Right atrium auricular region (tissue), 2 donors: ENCODE data around the gene CNTNAP2. TPM values are rescaled to one million over a fixed set of nuclear protein-coding genes. Genes with fewer than 3 reads are reported as not detected.
A peak's percentile ranks its signal among the peaks of the same experiment; 100 is the strongest.

ENCODE experiments used
- DNase-seq: peaks from one replicate; pipeline ENCODE4 v3.0.0-alpha.2; 2019; ENCODE audit warnings: low spot score
- H3K27ac ChIP-seq, 2 donors: fragments of 200-600 bp; sonication (generic); 1 replicate in 1 of 2; 2 replicates in 1 of 2; pipeline ENCODE4 v1.5.1; 2016 to 2019
- H3K27me3 ChIP-seq, 2 donors: fragments of 200-600 bp; sonication (generic); one replicate each; pipeline versions ENCODE4 v1.5.1 to v1.6.0; 2017 to 2019
- H3K36me3 ChIP-seq: fragments of 200-600 bp; sonication (generic); one replicate; pipeline ENCODE4 v1.5.1; 2016
- H3K4me1 ChIP-seq, 2 donors: fragments of 200-600 bp; sonication (generic); one replicate each; pipeline versions ENCODE4 v1.5.1 to v1.6.0; 2017 to 2019
- H3K4me3 ChIP-seq, 2 donors: fragments of 200-600 bp; sonication (generic); 1 replicate in 1 of 2; 2 replicates in 1 of 2; pipeline ENCODE4 v1.5.1; 2017 to 2019; ENCODE audit warnings: mild to moderate bottlenecking in 1 of 2, moderate library complexity in 1 of 2
- H3K9me3 ChIP-seq, 2 donors: fragments of 200-600 bp; sonication (generic); one replicate each; pipeline ENCODE4 v1.5.1; 2019
- total RNA-seq, 2 donors: library from RNA; depleted of rRNA; stranded (reverse); fragments of >200 nt; gene quantifications; one replicate each; pipeline ENCODE4 v1.1.0, GENCODE V29; 2016
- TF ChIP-seq, protein P1 (sequence below), 2 donors: fragments of 200-600 bp; sonication (generic); IDR thresholded peaks; one replicate each; pipeline ENCODE4 v1.5.1; 2019; ENCODE audit warnings: antibody characterized with exemption in 2 of 2

CNTNAP2 gene
- total RNA-seq, 2 donors from 2014 or later = 1.1 to 1.7 TPM

DNA sequence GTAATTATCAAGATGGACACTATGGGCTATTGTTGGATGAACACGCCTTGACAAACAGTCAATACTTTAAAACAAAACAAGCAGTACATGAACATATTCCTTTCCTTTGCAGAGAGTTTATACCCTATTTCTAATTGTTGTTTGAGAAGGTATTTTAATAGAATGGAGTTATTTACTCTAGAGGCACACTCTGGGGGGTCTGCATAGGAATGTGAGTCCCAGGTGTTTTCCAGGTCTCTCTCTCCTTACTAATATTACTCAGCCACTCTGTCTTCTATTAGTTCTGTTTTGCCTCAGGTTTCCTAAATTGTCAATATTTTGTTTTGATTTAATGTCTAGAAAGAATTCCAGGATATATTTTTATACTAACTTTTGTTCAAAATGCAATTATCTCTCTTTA, 1091.4 kb downstream of the CNTNAP2 start:
- Histone ChIP-seq H3K4me1 (no peaks in the 10 kb centered on the region), H3K4me3 (no peak overlapping the region), H3K36me3 (no peaks in the 10 kb centered on the region), H3K27ac (no peak overlapping the region), H3K9me3 (no peaks in the 10 kb centered on the region), H3K27me3 (no peaks in the 10 kb centered on the region)
- no peak for DNase-seq
- TF ChIP-seq, protein P1, sequence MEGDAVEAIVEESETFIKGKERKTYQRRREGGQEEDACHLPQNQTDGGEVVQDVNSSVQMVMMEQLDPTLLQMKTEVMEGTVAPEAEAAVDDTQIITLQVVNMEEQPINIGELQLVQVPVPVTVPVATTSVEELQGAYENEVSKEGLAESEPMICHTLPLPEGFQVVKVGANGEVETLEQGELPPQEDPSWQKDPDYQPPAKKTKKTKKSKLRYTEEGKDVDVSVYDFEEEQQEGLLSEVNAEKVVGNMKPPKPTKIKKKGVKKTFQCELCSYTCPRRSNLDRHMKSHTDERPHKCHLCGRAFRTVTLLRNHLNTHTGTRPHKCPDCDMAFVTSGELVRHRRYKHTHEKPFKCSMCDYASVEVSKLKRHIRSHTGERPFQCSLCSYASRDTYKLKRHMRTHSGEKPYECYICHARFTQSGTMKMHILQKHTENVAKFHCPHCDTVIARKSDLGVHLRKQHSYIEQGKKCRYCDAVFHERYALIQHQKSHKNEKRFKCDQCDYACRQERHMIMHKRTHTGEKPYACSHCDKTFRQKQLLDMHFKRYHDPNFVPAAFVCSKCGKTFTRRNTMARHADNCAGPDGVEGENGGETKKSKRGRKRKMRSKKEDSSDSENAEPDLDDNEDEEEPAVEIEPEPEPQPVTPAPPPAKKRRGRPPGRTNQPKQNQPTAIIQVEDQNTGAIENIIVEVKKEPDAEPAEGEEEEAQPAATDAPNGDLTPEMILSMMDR (IDR thresholded peaks at IDR 0.05) = no peak

DNA sequence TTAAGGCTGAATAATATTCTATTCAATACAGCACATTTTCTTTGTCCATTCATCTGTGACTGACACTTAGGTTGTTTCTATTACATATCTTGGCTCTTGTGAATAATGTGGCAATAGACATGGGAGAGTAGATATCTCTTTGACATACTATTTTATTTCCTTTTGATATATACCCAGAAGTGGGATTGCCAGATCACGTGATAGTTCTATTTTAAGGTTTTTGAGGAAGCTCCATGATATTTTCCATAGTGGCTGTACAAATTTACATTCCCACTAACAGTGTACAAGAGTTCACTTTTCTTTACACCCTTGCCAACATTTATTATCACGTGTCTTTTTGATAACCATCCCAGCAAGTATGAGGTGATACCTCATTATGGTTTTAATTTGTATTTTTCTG, 1114.7 kb downstream of the CNTNAP2 start:
- no peaks in the 10 kb centered on the region for H3K27me3 ChIP-seq
- TF ChIP-seq, protein P1 (IDR thresholded peaks at IDR 0.05) = no peak
- H3K4me1 ChIP-seq = no peaks in the 10 kb centered on the region
- H3K36me3 ChIP-seq = no peaks in the 10 kb centered on the region
- no peak overlapping the region for H3K4me3 ChIP-seq
- DNase-seq = no peak
- no peak overlapping the region for H3K27ac ChIP-seq
- H3K9me3 ChIP-seq = no peaks in the 10 kb centered on the region

DNA sequence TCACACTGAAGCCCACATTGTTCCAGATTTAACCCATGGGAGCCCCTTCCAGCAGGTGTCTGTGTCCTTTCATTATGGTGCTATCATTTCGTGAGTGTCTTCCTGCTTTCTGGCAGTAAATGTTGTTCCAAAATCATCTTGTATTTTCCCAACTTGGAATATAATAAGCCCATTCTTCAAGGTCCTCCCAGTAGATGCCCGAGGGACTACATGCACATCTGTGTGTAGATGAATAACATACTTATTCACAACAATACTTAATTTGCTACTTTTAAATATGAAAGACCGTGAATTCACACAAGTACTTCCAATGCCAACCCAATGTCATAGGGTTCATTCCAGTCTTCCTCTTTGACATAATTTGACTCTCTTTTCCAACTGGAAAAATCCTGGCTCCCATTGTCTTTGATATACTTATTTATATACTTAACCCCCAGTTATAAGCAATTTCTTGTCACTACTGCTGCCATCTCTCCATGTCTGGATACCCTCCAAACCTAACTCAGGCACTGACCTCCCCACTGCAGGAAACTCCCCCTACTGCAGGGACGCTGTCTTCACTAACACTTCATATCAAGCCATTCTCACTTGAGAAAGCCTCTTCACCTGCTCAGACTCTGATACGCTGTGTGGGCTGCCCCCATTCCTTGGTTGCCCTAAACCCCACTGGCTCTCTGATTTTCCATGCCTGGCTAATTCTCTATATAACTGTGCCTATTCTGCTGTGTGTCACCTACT, 1119.2 kb downstream of the CNTNAP2 start:
- H3K4me3 ChIP-seq = no peak overlapping the region
- no peaks in the 10 kb centered on the region for H3K27me3 ChIP-seq
- no peaks in the 10 kb centered on the region for H3K4me1 ChIP-seq
- DNase-seq = no peak
- H3K27ac ChIP-seq = no peak overlapping the region
- H3K9me3 ChIP-seq = no peaks in the 10 kb centered on the region
- TF ChIP-seq, protein P1 (IDR thresholded peaks at IDR 0.05) = no peak
- H3K36me3 ChIP-seq = no peaks in the 10 kb centered on the region

DNA sequence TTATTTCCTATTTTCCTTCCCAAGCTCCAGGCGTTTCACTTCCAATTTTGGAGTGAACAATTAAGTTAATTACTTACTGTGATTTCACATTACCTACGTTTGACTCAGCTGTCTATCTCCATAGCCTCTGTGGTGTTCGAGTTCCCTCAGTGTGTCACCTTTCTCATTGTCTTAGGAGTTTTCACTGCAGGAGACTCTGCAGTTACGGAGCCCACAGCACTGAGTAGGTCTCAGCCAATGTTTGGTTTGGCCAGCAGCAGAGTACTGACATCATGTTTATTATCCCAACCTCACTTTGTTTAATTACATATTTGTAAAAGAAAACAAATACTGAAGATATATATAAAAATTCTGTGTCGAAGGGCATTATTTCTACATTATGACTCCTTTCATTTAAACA, 1123.9 kb downstream of the CNTNAP2 start:
- H3K27me3 ChIP-seq = no peaks in the 10 kb centered on the region
- no peaks in the 10 kb centered on the region for H3K9me3 ChIP-seq
- H3K27ac ChIP-seq = no peak overlapping the region
- DNase-seq = no peak
- no peak overlapping the region for H3K4me3 ChIP-seq
- TF ChIP-seq, protein P1 (IDR thresholded peaks at IDR 0.05) = no peak
- no peaks in the 10 kb centered on the region for H3K36me3 ChIP-seq
- no peaks in the 10 kb centered on the region for H3K4me1 ChIP-seq

DNA sequence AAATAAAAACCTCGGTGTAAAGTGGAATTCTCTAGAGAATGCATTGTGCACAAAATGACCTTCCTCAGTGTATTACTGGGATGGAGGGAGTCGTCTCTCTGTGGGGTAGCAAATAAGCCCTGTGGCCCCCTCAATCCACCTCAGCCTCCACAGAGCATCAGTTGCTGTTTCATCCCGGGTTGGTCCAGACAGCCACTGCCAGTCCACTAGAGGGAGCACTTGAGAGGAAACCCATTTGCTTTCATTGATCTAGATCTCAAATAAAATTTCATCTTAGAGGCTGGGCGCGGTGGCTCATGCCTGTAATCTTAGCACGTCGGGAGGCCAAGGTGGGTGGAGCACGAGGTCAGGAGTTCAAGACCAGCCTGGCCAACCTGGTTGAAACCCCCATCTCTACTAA, 1128.7 kb downstream of the CNTNAP2 start:
- Histone ChIP-seq H3K4me3 (no peak overlapping the region), H3K9me3 (no peaks in the 10 kb centered on the region), H3K27me3 (no peaks in the 10 kb centered on the region), H3K4me1 (no peaks in the 10 kb centered on the region), H3K27ac (no peak overlapping the region), H3K36me3 (no peaks in the 10 kb centered on the region)
- no peak for DNase-seq
- TF ChIP-seq, protein P1 (IDR thresholded peaks at IDR 0.05) = peak in 1 of 2 donors; percentile 70

DNA sequence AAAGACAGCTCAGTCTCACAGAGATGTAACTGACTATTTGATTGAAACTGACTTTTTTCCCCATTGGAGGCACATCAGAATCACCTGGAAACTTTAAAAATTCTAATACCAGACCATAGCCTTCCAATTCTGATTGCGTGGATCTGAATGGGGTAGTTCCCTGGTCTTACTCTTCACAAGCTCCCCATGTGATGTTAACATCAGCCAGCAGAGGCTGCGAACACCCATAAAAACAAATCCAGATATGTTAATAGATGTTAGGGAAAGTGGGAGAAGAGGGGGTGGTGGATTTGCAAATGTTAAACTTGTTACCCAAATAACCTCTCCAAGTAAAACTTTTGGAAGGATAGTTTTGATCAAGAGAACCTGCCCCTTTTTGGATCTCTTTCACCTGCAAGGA, 1133.4 kb downstream of the CNTNAP2 start:
- H3K4me1 ChIP-seq = no peaks in the 10 kb centered on the region

More for the DNA sequence above, 1133.4 kb downstream of the CNTNAP2 start:
- DNase-seq = no peak
- TF ChIP-seq, protein P1 (IDR thresholded peaks at IDR 0.05) = no peak
- Histone ChIP-seq H3K4me3 (no peak overlapping the region), H3K36me3 (no peaks in the 10 kb centered on the region), H3K9me3 (no peaks in the 10 kb centered on the region), H3K27me3 (no peaks in the 10 kb centered on the region), H3K27ac (no peak overlapping the region)
